ENCODE data around the gene SYNJ2. TPM values are rescaled to one million over a fixed set of nuclear protein-coding genes. Genes with fewer than 3 reads are reported as not detected.

The SYNJ2 gene
- total RNA-seq, 2 experiments from 2014 or later, result 26.2 to 32.1 TPM

DNA sequence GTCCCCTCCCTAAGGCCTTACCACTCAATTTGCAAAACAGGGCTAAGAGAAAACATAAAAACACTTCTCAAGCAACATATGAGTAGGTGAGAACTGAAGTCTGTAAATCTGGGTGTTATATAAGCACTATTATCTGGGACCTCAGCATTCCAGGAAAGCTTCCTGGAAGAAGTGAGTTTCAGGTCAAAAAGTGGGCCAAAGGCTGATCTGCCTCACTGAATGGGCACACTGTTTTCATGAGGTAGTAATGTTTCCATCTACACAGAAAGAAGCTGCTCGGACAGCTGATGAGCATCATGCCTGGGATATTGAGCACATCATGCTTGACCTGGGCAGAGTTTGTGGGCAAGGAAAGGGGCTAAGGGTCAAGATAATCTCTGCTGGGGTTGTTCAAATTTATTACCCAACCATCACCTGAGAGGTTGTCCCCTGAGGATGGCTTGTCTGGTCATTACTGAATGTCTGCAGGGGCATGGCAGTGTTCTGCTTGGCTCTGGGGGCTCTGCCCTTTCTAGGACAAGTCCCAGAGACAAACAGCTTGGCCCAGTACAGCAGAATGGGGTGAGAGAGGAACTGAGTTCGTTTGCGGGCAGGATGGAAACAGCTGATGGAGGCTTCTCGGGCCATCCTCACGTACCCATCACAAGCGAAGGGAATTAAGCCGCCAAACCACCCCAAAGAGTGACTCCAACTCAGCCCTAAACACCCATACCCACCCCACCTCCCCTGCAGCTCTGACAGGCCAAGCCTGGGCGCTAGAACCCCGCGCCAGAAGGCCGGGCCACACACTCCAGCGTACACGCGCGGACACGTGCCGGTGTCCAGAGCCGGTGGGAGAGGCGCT lies 1.2 kb upstream of the SYNJ2 start:
- POLR2A ChIA-PET, result interaction anchor here (1.6 to 4.7 kb wide), 3 partner anchors 15 to 66 kb away, joined by 4 to 17 read pairs (median 13); no protein-coding TSS in a partner anchor
- Mint-ChIP-seq H3K27ac (peak overlapping the region; percentile 74), H3K27me3 (peaks cover 4% of the 10 kb centered on the region), H3K36me3 (peaks cover 3% of the 10 kb centered on the region), H3K4me3 (peak overlapping the region; percentile 91), H3K4me1 (peaks cover 50% of the 10 kb centered on the region), H3K9me3 (no peaks in the 10 kb centered on the region)
- ATAC-seq (ENCODE audit: low read depth) (no peak), DNase-seq (no peak)

DNA sequence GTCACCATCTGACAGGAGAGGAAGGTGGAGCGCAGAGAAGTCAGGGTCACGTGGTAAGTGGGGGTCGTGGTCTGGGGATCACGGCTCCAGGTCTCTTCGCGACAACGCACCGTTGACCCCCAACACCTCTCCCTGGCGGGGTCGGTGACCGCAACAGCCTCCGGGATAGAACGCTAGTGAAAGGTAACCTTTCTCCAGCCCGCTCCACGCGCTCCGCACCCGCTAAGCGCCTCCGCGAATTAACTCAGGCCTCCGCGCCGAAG lies 600 bp upstream of the SYNJ2 start:
- H3K36me3 Mint-ChIP-seq, result peaks cover 3% of the 10 kb centered on the region
- no peak for DNase-seq
- peaks cover 3% of the 10 kb centered on the region for H3K27me3 Mint-ChIP-seq
- peaks cover 51% of the 10 kb centered on the region for H3K4me1 Mint-ChIP-seq
- peak overlapping the region; percentile 91 for H3K4me3 Mint-ChIP-seq
- no peaks in the 10 kb centered on the region for H3K9me3 Mint-ChIP-seq
- peak overlapping the region; percentile 74 for H3K27ac Mint-ChIP-seq
- ATAC-seq (ENCODE audit: low read depth), result no peak
- POLR2A ChIA-PET, result interaction anchor here (1.0 to 4.7 kb wide), 5 partner anchors 16 to 115 kb away, joined by 3 to 17 read pairs (median 9); no protein-coding TSS in a partner anchor

DNA sequence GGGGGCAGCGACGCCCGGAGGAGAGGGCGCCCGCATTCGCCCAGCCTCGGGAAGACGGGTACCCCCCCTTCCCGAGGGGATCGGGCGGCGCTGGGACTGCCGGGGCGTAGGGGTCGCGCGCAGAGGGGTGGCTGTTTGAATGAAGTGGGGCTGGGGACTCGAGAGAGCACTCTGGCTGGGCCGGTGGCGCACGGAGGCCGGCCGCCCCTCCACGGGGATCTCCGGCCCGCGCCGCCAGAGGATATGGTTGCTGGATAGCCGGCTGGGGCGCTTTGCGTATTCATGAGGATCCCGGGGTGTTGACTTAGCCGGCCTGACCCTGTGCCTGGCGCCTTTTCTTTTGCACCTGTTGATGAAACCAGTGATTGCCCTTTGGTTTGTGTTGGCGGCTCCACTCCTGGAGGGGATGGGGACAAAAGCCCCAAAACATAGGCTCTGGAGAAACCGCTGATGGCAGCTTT lies 469 bp downstream of the SYNJ2 start:
- Mint-ChIP-seq H3K4me3 (peak overlapping the region; percentile 91), H3K27me3 (peaks cover 2% of the 10 kb centered on the region), H3K9me3 (no peaks in the 10 kb centered on the region), H3K4me1 (peaks cover 52% of the 10 kb centered on the region), H3K27ac (peak overlapping the region; percentile 81), H3K36me3 (peaks cover 3% of the 10 kb centered on the region)
- ATAC-seq (ENCODE audit: low read depth), result peak; percentile 2
- DNase-seq, result peak; percentile 63
- POLR2A ChIA-PET, result interaction anchor here (0.7 to 4.7 kb wide), 9 partner anchors 14 to 114 kb away, joined by 3 to 17 read pairs (median 4); no protein-coding TSS in a partner anchor

DNA sequence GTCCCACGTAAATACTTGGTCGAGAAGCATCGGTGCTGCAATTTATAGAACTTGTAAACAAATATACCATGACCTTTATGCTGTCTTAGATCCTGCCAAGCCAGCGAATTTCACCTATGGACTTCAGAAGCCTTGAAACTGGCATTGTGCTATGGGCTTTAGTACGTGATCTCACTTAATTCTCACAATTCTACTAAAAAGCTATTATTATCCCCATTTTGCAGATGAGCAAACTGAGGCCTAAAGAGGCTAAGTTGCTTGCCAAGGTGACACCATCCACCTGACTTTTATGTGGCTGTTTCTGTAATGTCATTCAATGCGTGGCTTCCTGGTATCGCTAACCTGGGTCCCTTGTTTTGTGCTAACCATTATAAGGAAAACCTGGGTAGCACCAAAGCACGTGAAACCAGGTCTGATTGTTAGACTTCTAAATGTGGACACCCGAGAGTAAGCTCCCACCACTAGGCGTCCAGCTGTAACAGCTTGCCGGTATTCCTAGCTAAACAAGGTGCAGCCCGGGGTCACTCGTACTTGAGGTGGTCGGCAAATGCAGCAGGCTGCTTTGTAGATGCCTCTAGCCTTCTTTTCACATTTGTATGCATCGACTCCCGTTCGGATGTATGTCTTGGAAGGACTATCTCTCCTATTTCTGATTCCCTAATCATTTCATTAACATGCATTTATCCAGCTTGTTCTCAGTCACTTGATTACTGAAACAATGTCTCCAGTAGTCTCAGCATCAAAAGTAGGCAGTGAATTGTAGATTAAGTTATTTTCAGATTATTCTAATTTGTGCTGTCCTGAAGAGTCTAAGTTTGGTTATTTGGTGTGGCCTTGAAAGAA lies 1.1 kb downstream of the SYNJ2 start:
- POLR2A ChIA-PET, result interaction anchor here (0.7 to 4.7 kb wide), 5 partner anchors 20 to 915 kb away, joined by 3 to 17 read pairs (median 10); no protein-coding TSS in a partner anchor
- H3K4me1 Mint-ChIP-seq, result peaks cover 52% of the 10 kb centered on the region
- no peak for DNase-seq
- H3K9me3 Mint-ChIP-seq, result no peaks in the 10 kb centered on the region
- peaks cover 4% of the 10 kb centered on the region for H3K36me3 Mint-ChIP-seq
- H3K27me3 Mint-ChIP-seq, result no peaks in the 10 kb centered on the region
- ATAC-seq (ENCODE audit: low read depth), result no peak
- H3K27ac Mint-ChIP-seq, result peak overlapping the region; percentile 84
- peak overlapping the region; percentile 91 for H3K4me3 Mint-ChIP-seq

DNA sequence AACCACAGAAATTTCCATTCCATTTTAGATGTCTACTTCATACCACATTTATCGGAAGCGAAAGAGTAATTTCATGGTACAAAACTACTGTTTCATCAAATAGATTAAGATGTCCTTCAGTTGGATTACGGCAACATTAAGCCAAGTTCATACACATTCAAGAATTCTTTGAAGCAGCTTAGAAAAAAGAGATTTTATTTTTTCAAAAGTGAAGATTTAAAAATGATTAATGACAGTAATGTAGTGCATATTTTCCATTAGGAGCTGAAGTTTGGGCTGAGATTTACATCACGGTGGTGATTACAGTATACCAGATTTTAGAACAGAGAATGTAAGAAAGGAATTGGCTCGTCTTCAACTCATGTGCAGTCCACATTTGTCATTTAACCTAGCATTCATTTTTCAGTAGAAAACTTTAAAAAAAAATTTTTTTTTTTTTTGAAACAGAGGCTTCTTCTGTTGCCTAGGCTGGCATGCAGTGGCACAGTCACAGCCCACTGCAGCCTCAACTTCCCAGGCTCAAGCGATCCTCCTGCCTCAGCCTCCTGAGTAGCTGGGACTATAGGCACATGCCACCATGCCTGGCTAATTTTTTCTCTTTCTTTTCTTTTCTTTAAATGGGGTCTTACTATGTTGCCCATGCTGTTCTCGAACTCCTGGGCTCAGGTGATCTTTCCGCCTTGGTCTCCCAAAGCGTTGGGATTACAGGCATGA lies 1.9 kb downstream of the SYNJ2 start:
- DNase-seq (no peak), ATAC-seq (ENCODE audit: low read depth) (no peak)
- Mint-ChIP-seq H3K4me1 (peaks cover 55% of the 10 kb centered on the region), H3K27ac (peak overlapping the region; percentile 84), H3K27me3 (no peaks in the 10 kb centered on the region), H3K9me3 (no peaks in the 10 kb centered on the region), H3K4me3 (peak overlapping the region; percentile 91), H3K36me3 (peaks cover 4% of the 10 kb centered on the region)
- POLR2A ChIA-PET, result interaction anchor here (0.7 to 4.7 kb wide), 5 partner anchors 21 to 916 kb away, joined by 3 to 17 read pairs (median 10); no protein-coding TSS in a partner anchor

DNA sequence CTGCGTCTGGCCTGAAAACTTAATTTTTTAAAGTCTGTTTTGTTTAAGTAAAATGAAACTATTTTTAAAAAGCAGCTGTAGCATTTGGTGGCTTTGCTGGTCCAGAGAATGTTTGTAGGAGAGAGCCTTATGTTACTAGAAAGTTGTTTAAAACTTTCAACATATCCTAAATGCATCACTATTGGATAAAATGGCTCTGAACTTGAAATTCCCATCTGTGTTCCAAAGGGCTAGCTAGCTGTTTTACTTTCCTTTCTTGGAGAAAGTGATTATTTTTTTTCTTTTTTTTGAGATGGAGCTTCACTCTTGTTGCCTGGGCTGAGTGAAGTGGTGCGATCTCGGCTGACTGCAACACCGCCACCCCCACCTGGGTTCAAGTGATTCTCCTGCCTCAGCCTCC lies 2.5 kb downstream of the SYNJ2 start:
- no peaks in the 10 kb centered on the region for H3K27me3 Mint-ChIP-seq
- POLR2A ChIA-PET, result interaction anchor here (0.8 to 2.5 kb wide), 3 partner anchors 42 to 88 kb away, joined by 3 to 11 read pairs (median 10); no protein-coding TSS in a partner anchor
- H3K4me3 Mint-ChIP-seq, result peak overlapping the region; percentile 71
- ATAC-seq (ENCODE audit: low read depth) (no peak), DNase-seq (no peak)
- H3K4me1 Mint-ChIP-seq, result peaks cover 57% of the 10 kb centered on the region
- peaks cover 4% of the 10 kb centered on the region for H3K36me3 Mint-ChIP-seq
- peak overlapping the region; percentile 51 for H3K27ac Mint-ChIP-seq
- no peaks in the 10 kb centered on the region for H3K9me3 Mint-ChIP-seq

DNA sequence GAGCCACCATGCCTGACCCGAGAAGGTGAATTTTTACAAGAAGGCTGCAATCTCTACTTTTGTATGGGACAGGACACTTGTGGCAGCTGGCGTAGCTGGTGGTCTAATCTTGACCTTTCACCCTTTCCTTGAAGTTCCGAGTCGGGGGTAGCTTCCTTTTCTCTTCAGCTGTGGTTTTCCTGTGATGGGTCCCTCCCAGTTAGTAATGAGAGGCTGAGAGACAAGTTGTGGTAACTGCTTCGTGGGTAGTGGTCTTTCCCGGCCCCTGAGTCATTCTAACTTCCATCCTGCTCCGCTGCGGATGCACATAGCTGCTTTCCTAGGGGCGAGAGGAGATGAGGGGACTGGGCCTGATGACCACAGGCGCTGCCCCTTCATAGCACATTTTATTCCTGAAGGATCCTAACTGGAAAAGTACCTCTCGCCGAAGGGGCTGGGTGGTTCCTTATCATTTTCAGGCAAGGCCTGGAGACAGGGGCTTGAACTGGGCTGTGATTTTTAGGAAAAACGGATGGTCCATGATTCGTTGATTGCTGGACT lies 3.1 kb downstream of the SYNJ2 start:
- peaks cover 56% of the 10 kb centered on the region for H3K4me1 Mint-ChIP-seq
- DNase-seq (no peak), ATAC-seq (ENCODE audit: low read depth) (no peak)
- no peaks in the 10 kb centered on the region for H3K27me3 Mint-ChIP-seq
- H3K9me3 Mint-ChIP-seq, result no peaks in the 10 kb centered on the region
- peak overlapping the region; percentile 36 for H3K27ac Mint-ChIP-seq
- POLR2A ChIA-PET, result interaction anchor here (0.8 to 1.1 kb wide), 2 partner anchors 41 to 47 kb away, joined by 3 to 11 read pairs; no protein-coding TSS in a partner anchor
- peak overlapping the region; percentile 71 for H3K4me3 Mint-ChIP-seq
- H3K36me3 Mint-ChIP-seq, result peaks cover 4% of the 10 kb centered on the region

DNA sequence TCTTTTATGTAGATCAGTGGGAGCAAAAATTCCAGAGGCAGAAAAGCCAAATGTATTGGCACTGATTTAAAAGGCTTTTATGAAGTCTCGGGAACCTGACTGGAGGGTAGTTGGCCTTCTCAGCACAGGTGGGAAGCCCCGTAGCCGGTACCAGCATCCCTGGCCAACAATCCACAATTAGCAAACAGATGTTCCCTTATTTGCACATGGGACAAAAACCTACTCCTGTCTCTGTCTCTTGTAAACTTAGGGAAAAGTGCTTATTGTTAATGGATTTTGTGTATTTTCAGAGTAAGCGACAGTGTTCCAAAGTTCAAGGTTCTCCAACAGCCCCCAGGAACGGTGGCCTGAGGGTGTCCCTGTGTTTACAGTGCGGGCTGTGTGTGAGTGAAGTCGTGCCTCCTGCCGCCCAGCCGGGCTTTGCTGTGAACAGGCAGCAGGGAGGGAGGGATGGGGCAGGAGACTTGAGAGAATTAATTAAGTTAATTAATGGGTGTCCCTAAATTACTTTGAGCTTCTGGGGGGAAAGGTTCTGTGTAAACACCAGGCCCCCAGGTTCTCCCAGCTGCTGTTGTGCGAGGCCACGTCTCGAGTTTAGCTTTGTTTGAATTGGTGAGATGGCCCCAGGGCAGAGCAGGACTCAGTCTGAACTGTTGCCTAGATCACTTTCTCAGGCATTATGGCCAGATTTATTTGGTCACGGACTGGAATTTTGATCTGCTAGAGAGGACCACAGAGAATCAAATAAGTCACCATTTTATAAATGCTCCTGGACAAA lies 3.9 kb downstream of the SYNJ2 start:
- Mint-ChIP-seq H3K36me3 (peaks cover 4% of the 10 kb centered on the region), H3K27ac (no peak overlapping the region), H3K4me1 (peaks cover 57% of the 10 kb centered on the region), H3K27me3 (no peaks in the 10 kb centered on the region), H3K9me3 (no peaks in the 10 kb centered on the region), H3K4me3 (peak overlapping the region; percentile 71)
- POLR2A ChIA-PET, result no interaction called here
- ATAC-seq (ENCODE audit: low read depth) (no peak), DNase-seq (no peak)

DNA sequence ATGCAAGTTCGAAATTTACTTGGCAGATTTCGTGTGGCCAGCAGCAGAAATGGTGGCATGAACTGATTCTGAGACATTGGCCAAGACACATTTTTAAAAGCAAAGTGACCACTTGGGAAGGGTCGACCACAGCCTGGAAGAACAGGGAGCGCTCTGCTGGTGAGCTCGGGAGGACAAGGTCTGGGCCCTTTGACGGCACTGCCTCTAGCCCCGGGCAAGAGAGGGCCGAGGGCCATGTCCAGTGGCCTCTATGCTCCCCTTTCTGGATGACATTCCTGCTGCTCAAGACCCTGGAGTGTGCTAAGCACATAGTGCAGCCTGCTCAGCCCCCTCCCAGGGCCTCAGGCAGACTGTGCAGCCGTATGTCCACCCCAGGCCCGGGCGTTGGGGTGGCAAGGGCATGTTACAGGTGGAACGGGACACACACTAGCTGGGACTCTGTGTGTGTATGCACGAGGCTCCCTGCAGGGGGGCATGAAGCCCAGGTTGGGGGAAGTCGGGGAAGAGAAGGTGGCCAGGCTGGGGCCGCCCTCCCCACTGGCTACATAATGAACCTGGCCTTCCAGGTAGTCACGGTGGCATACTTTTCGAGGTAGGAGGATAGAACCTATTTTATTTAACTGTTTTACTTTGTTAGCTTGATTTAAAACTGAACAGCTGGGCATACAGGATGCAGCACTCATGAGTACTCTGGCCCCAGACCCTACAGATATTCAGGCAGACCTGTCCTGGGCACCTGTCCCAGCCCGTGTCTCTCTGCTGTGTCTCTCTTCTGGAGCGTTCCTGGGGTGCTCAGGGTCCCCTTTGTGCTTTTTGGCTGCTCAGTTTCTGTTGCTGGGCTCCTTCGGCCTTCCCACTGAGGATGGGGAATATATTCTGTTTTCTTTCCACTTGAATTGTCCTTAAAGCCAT lies 6.4 kb downstream of the SYNJ2 start:
- POLR2A ChIA-PET, result interaction anchor here (1.3 kb wide), 1 partner anchor 58 kb away, joined by 3 read pairs; no protein-coding TSS in a partner anchor
- no peak overlapping the region for H3K4me3 Mint-ChIP-seq
- no peak overlapping the region for H3K27ac Mint-ChIP-seq
- DNase-seq (no peak), ATAC-seq (ENCODE audit: low read depth) (no peak)
- H3K9me3 Mint-ChIP-seq, result no peaks in the 10 kb centered on the region
- peaks cover 13% of the 10 kb centered on the region for H3K36me3 Mint-ChIP-seq
- no peaks in the 10 kb centered on the region for H3K27me3 Mint-ChIP-seq
- peaks cover 57% of the 10 kb centered on the region for H3K4me1 Mint-ChIP-seq

DNA sequence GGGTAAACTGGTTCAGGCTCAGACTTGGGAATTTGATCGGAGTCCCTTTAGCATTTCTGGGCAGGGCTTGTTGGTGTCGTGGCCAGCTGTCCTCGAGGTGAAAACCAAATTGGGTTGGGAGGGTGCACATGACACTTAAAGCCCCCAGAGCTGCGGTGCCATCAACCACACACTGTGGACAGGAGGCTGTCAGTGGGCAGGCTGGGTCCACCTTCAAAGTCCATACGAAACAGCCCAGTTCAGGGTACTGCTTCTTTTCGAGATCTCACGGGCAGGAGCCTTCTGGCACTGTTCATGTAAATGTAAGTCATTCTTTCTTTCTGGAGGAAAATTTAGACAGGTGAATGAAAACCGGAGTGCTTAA lies 7.0 kb downstream of the SYNJ2 start:
- H3K27ac Mint-ChIP-seq, result no peak overlapping the region
- no peak for DNase-seq
- H3K27me3 Mint-ChIP-seq, result no peaks in the 10 kb centered on the region
- POLR2A ChIA-PET, result interaction anchor here (1.3 kb wide), 1 partner anchor 58 kb away, joined by 3 read pairs; no protein-coding TSS in a partner anchor
- no peak for ATAC-seq (ENCODE audit: low read depth)
- H3K4me1 Mint-ChIP-seq, result peaks cover 55% of the 10 kb centered on the region
- no peak overlapping the region for H3K4me3 Mint-ChIP-seq
- H3K9me3 Mint-ChIP-seq, result no peaks in the 10 kb centered on the region
- H3K36me3 Mint-ChIP-seq, result peaks cover 11% of the 10 kb centered on the region

DNA sequence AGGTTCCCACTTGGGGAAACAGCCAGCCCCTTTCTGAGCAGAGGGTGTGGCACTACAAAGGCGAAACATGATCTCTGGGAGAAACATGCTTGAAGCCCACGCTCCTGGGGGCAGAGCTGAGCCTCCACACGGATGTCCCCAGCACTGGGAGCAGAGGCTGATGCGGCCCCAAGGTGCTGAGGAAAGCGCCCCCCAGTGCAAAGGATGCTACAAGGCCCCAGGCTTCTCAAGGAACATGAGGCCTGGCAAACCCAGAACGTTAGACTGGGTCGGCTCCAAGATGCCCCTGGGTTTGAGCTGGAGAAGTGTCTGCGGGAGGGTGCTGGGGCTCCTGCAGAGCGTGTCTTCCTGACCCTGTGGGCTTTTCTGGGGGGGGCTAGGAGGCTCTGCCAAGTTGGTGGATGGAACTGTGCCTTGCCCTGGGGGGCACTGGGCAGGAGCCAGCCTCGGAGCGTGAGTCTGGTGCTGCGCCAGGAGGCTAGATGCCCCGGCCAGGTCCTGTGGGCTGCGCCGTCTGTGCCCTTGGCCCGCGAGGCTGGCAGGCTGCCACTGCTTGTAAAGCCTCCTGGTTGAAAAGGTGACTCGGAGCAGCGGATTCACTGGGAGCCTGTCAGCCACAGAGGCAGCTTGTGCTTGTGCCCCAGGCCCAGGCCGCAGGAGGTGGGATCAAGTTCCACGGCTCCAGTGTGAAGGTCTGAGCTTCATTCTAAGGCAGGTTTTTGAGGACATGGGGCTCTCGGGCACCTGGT lies 8.1 kb downstream of the SYNJ2 start:
- Mint-ChIP-seq H3K4me3 (peak overlapping the region; percentile 76), H3K27ac (peak overlapping the region; percentile 87), H3K4me1 (peaks cover 50% of the 10 kb centered on the region), H3K9me3 (no peaks in the 10 kb centered on the region), H3K27me3 (no peaks in the 10 kb centered on the region), H3K36me3 (peaks cover 11% of the 10 kb centered on the region)
- DNase-seq (no peak), ATAC-seq (ENCODE audit: low read depth) (peak; percentile 12)
- POLR2A ChIA-PET, result interaction anchor here (1.1 to 1.3 kb wide), 4 partner anchors 13 to 57 kb away, joined by 3 to 4 read pairs (median 4); no protein-coding TSS in a partner anchor

Data from activated naive CD8-positive, alpha-beta T cell treated with anti-CD3 and anti-CD28 coated beads, Interleukin-2, amount 10 ng/mL, durations not matched to agents 7 days and 5 days (primary cell).